ENCODE measurements around the gene KRTAP10-3. TPM values are rescaled to one million over a fixed set of nuclear protein-coding genes. Genes with fewer than 3 reads are reported as not detected.

The KRTAP10-3 gene
- total and polyA plus RNA-seq, 2 donors (not counting 3 experiments of a cell fraction or from before 2014, with no cell fraction given): not detected

GRCh38 chr21:44522753-44523204 lies 35.8 kb downstream of the KRTAP10-3 start:
- CTCF ChIA-PET: no interaction called here
- TF ChIP-seq JUN (IDR thresholded peaks at IDR 0.05; ENCODE audit: borderline replicate concordance, insufficient read depth, insufficient read length, low read depth) (no peak), CTCF (IDR thresholded peaks at IDR 0.05; ENCODE audit: extremely low read depth in 1 of 2, insufficient read depth in 1 of 2, low read depth in 1 of 2, low read length in 2 of 2) (no peak), MYC (IDR thresholded peaks at IDR 0.05; ENCODE audit: low read depth, low read length) (no peak), POLR2A (IDR thresholded peaks at IDR 0.05; ENCODE audit: low read depth, low read length) (no peak), GATA2 (IDR thresholded peaks at IDR 0.05; ENCODE audit: insufficient read depth, insufficient read length, low read depth, low read length) (no peak), EZH2 (IDR thresholded peaks at IDR 0.05; ENCODE audit: borderline replicate concordance, low read depth, low read length, severe bottlenecking) (no peak), POLR2AphosphoS5 (IDR thresholded peaks at IDR 0.05; ENCODE audit: insufficient read depth, low read depth, low read length) (no peak), MAX (IDR thresholded peaks at IDR 0.05; ENCODE audit: insufficient read depth, insufficient read length) (no peak)
- dilution Hi-C loops (cut with MboI; ENCODE audit: extremely low pct_ligation_motif_present, low sequenced_read_pairs) (no loop called here), intact Hi-C loops (cut with micrococcal nuclease) (no loop called here)
- FAIRE-seq (no peak), DNase-seq (ENCODE audit: low read depth, low spot score) (no peak)
- POLR2A ChIA-PET: no interaction called here
- Histone ChIP-seq H2AFZ (ENCODE audit: low read depth, low read length) (no peak overlapping the region), H3K9ac (replicated peaks; ENCODE audit: extremely low read depth, insufficient read depth, low read length) (no peak overlapping the region), H3K4me1 (ENCODE audit: control insufficient read depth, extremely low read depth, insufficient read depth, low read length) (no peaks in the 10 kb centered on the region), H3K79me2 (ENCODE audit: control insufficient read depth, insufficient read depth, low read length) (no peaks in the 10 kb centered on the region), H3K9me1 (replicated peaks; ENCODE audit: control insufficient read depth, extremely low read depth, insufficient read depth, low read length) (no peaks in the 10 kb centered on the region), H3K36me3 (ENCODE audit: control insufficient read depth in 2 of 2, extremely low read depth in 1 of 2, insufficient read depth in 2 of 2, low read length in 2 of 2) (no peaks in the 10 kb centered on the region), H3K4me2 (ENCODE audit: insufficient read depth, low read length) (no peak overlapping the region), H3K4me3 (replicated peaks in 1 of 3; ENCODE audit: insufficient read depth in 1 of 3, low read depth in 1 of 3, low read length in 3 of 3) (no peak overlapping the region), H3K9me3 (replicated peaks; ENCODE audit: control insufficient read depth, insufficient read depth, low read length) (no peaks in the 10 kb centered on the region), H3K27me3 (ENCODE audit: control insufficient read depth in 2 of 2, insufficient read depth in 2 of 2, low read length in 2 of 2) (no peaks in the 10 kb centered on the region), H3K27ac (ENCODE audit: insufficient read depth, low read depth, low read length) (no peak overlapping the region), H4K20me1 (replicated peaks; ENCODE audit: control insufficient read depth, extremely low read depth, insufficient read depth, low read length) (no peaks in the 10 kb centered on the region)
- no TSS peak for BruUV-seq (replicated peaks)
